GM12873 (cell line): Measurements from ENCODE around the gene GPX3.

Experiments used
- CTCF ChIP-seq: IDR thresholded peaks from 2 replicates; pipeline ENCODE4 v1.5.1; 2012; ENCODE audit warnings: low read depth, mild to moderate bottlenecking, moderate library complexity, low read length, control low read depth; ENCODE audit not compliant: insufficient read depth; ENCODE audit errors: missing control alignments

The GPX3 gene

GRCh38 chr5:151023047-151023615 lies 2.7 kb downstream of the GPX3 start:
- no peak for TF ChIP-seq CTCF

- no peak for TF ChIP-seq CTCF
These were observed 3.3 kb downstream of the GPX3 start for GRCh38 chr5:151023651-151024050.

- no peak for TF ChIP-seq CTCF
These were observed 4.3 kb downstream of the GPX3 start for GRCh38 chr5:151024440-151025249.

- no peak for TF ChIP-seq CTCF
These were observed 4.8 kb downstream of the GPX3 start for GRCh38 chr5:151025250-151025606.

- TF ChIP-seq CTCF: no peak
These were observed 5.7 kb downstream of the GPX3 start for GRCh38 chr5:151026088-151026487.

- TF ChIP-seq CTCF: no peak
These were observed 6.3 kb downstream of the GPX3 start for GRCh38 chr5:151026679-151027078.

GRCh38 chr5:151027961-151028479 lies 7.6 kb downstream of the GPX3 start:
- no peak for TF ChIP-seq CTCF
